Glomerular endothelial cell (primary cell): ENCODE measurements around the gene HEATR3. TPM values are rescaled to one million over a fixed set of nuclear protein-coding genes. Genes with fewer than 3 reads are reported as not detected.
"Not testable (repeated sequence)": the region's sequence is repeated elsewhere in the genome, so short reads cannot be mapped to it uniquely, and the experiment has no call there.

Experiments
- DNase-seq: peaks from one replicate; pipeline ENCODE4 v3.0.0-alpha.2; 2011; ENCODE audit warnings: low read depth, low spot score; ENCODE audit errors: extremely low read depth
- total RNA-seq: library from RNA; depleted of rRNA; stranded (reverse); fragments of >200 nt; gene quantifications from 2 replicates; pipeline ENCODE4 v1.2.3, GENCODE V29; 2015

Gene HEATR3
- total RNA-seq, 1 donor from 2014 or later: 15.1 TPM

DNA sequence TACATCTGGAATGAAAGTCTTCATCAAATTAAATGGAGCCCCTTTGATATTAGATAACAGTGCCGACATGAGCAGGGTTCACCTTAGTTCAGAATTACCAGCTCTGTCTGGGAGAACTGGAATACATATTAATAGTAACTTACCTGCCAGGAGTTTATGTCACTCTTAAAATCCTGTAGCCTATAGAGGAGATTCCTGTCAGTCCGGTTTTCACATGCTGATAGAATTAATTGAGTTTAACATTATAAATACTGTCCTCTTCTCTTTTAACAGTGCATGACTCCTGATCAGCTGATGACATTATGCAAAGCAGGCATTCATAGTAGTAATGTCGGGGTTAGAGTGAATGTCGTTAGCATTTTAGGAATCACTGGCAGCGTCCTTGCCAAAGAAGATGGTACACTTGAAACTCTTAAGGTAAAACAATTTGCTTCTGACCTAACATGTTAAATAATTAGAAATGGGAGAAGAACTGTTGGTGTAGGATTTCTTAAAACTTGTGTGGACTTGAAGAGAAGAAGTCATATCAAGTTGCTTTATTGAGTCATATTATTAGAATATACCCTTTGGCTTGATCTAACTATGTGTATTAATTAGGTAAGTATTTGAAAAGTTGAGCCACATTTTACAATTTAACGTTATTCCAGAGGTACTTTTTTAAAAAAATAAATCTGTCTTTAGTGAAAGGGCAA lies 34.3 kb downstream of the HEATR3 start:
- DNase-seq: no peak

DNA sequence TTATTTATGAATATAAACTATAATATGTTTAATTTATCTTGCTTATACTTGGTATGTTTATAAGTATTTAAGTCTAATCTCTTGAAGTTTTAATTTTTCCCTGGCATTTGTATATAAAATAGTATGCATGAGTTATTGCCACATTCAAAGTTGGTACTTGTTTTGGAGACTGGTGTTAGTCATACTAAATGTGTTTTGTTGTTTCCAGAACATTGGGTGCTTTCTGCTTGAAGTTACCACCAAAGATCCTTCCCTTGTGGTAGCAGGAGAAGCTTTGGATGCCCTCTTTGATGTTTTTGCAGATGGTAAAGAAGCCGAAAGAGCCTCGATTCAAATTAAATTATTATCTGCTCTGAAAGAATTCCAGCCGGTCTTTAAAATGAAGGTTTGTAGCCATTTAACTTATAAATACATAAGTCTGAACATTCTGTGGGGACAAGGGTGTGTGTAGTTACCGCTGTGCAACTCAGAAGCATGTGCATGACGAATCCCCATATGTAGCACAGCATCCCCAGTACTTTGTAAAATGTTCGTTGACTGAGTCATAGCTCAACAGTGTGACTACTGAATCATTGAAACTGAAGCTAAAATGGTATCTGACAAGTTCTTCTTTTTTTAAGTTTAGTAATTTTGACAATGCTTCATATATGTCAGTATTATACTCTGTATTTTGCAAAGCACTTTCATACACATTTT lies 36.4 kb downstream of the HEATR3 start:
- no peak for DNase-seq

DNA sequence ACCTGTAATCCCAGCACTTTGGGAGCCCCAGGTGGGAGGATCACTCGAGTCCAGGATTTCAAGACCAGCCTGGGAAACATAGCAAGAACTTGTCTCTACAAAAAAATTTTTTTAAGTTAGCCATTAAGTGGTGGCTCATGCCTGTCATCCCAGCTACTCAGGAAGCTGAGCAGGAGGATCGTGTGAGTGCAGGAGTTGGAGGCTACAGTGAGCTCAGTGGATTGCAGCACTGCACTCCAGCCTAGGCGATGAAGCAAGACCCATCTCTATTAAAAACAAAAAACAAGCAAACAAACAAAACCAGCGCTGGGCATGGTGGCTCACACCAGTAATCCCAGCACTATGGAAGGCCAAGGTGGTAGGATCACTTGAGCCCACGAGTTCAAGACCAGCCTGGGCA lies 38.0 kb downstream of the HEATR3 start:
- DNase-seq: no peak

DNA sequence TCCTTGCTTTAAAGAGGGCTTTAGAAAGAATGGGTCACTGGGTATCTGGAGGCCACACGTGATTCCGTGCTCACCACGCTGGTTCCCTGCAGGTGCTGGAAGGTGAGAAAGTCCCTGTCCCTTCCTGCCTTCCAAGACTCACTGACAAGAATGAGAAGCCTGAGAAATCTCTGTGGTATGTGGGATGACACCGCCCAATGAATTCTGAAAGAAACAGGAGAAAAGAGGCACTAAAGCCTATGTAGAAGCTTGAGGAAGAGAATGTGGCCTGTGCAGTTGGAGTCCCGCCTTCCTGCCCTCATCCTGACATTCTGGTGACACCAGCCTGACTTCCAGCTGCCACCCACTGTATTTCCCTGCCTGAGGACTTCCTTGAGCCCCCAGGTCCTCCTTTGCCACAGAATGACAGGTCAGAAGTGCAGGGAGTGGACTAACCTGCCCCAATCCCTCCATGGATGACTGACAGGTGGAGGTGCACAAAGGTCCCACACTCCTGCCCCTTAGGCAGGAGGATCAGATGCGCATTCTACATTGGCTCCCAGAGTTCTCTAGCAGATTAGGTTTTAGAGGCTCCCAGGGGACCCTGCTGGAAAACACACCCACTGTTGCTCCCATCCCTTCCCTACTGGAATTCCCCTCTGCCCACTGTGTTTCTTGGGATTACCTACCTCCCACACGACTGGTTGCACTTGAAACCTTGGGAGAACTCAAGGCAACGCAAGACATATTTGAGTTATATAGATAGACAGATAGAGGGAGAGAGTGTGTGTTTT lies 48.8 kb downstream of the HEATR3 start:
- no peak for DNase-seq

DNA sequence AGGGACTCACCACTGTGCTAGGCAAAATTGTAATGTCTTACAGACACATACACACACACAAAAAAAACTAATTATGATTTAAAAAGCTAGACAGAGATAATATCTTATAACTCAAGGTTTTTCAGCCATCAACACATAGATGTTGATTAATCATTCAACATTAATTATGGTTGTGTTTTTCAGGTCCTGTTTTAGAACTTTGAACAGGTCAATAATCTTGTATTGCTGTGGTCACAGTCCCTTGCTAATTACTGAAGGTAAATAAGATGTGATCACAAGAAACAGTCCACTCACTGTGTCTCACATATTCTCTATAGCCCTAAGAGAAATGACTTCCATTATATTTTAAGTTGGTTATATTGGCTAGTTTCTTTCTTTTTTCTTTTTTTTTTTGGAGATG lies 54.9 kb downstream of the HEATR3 start:
- DNase-seq: no peak

DNA sequence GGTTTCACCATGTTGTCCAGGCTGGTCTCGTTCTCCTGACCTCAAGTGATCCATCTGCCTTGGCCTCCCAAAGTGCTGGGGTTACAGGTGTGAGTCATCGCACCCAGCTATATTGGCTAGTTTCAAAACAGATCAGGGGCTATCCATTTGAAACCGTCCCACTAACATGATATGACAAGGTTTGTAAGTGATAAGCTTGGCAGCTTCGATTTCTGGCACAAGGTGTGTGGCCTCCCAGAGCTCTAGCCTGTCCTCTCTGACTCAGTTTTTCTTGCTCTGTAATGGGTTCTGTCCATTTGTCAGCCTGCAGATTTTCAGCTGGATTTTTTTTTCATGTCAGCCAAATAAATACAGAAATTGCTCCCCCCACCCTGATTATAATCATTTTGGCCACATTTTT lies 55.5 kb downstream of the HEATR3 start:
- no peak for DNase-seq

DNA sequence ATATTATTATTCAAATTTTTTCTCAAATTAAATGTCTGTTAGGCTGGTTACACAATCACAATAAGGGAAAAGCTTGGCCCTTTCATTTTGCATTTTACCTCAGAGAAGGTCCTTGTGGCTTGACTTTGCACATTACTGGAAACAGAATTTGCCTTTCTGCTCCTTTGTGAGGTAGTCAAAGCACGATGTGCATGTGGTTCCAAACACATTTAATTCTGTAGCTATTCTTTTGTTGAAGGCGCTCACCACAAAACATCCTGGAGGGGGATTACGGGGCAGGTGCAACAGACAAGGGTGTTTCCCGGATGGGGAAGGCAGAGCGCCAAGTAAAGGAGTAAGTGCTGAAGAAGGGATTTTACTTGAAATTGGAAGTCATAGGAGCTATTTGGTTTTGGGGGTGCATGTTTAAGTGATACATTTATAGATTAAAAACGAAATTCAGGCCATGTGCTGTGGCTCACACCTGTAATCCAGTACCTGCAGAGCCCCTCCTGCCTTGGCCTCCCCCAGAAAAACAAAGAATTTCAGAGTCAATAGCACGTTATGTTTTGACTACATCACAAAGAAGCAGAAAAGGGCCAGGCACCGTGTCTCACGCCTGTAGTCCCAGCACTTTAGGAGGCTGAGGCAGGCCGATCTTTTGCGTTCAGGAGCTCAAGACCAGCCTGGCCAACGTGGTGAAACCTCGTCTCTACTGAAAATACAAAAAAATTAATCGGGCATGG lies 56.1 kb downstream of the HEATR3 start:
- DNase-seq: no peak

DNA sequence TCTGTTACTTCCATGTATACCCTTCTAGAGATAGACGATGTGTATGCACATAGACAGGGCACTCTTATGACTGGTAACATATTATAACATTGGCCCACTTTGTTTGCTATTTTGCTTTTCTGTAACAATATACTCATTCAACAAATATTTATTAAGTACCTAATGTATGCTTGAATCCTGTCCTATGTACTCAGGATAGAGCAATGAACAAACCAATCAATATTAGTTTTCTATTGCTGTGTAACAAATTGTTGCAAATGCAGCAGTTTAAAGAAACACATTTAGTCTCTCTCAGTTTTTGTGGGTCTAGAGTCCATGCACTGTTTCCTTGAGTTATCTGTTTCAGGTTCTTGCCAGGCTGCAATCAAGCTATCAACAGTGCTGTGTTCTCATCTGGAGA lies 57.6 kb downstream of the HEATR3 start:
- DNase-seq: no peak

DNA sequence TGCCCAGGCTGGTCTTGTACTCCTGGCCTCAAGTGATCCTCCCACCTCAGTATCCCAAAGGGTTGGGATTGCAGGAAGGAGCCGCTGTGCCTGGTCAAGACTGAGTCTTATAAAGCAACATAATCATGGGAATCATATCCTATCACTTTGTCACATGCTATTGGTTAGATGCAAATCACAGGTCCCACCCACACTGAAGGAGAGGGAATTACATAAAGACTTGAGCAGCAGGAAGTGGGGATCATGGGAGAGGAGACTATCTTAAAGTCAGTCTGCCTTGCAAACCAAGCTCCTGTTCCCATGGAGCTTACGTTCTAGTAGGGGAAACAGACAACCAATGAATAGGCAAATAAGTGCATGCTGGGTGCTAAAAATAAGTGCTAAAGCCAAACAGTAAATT lies 59.0 kb downstream of the HEATR3 start:
- no peak for DNase-seq

DNA sequence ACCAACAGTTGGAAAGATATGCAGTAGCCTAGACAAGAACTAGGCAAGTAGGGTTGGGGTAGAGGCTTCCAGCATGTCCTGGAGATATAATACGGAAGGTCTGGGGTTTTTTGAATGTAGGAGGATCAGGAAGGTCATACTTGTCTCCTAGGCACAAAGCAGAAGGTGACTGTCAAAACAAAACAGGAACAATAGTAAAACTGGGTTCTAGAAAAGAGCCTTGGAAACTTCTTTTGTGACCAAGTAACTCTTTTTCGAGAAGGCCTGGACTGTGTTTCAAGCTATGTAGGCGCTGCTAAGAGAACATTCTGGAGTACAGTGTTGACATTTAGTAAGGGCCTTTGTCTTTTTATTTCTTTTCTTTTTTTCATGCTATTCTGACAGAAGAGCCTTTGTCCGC lies 60.4 kb downstream of the HEATR3 start:
- DNase-seq: no peak

DNA sequence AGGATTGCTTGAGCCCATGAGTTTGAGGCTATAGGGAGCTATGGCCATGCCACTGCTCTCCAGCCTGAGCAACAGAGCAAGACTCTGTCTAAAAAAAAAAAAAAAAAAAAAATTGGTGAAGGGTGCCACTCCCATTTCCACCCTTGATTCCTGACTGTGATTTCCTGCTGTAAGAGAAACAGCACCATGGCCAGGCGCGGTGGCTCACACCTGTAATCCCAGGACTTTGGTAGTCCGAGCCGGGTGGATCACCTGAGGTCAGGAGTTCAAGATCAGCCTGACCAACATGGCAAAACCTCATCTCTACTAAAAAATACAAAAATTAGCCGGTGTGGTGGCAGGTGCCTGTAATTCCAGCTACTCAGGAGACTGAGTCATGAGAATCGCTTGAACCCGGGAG lies 66.8 kb downstream of the HEATR3 start:
- DNase-seq: not testable (repeated sequence)

DNA sequence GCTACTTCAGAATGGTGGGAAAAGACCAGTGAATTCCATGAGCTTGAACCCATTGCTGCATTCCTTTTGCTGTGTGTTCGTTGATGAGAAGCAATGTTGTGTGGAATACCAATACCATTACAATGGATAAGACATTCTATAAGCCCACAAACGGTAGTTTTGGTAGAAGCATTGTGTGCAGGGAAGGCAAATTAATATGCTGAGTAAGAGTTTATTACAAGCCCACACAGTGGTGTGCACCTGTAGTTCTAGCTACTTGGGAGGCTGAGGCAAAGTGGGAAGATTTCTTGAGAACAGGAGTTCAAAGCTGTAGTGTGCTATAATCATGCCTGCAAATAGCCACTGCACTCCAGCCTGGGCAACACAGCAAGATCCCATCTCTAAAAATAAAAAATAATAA lies 67.4 kb downstream of the HEATR3 start:
- no peak for DNase-seq

DNA sequence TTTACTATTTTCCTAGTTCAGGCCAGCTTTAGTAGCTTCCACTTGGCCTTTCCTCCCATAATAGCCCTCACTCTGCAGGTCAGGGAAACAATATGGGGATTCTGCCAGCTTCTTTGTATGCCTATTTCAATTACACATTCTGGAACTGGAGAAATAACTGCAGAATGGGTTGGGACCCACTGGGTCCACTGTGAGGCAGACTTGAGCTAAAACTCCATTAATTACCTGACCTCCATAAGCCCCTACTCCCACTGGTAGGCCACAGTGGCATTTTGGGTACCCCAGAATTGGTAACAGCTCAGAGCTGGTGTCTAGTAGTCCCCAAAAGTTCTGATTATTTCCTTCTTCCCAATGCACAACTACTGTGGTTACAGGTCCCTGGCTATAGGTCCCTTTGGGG lies 70.6 kb downstream of the HEATR3 start:
- DNase-seq: no peak

DNA sequence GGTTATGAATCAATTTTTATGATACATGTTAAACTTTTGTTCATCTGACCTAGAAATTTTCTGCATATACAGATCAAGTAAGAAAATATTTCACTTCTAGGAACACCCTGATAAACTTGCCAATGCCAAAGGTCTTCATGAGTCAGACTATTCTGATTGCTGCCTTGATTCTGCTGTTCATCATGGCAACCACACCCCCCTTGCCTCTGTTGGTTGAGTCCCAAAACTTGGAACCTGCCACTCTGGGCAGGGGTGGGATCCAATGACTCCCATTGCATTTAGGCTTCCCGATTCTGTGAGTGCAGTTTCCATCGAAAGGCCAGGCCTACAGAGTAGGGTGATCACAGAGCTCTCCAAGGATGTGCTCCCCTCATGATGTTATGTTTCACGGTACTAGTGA lies 71.5 kb downstream of the HEATR3 start:
- DNase-seq: no peak

DNA sequence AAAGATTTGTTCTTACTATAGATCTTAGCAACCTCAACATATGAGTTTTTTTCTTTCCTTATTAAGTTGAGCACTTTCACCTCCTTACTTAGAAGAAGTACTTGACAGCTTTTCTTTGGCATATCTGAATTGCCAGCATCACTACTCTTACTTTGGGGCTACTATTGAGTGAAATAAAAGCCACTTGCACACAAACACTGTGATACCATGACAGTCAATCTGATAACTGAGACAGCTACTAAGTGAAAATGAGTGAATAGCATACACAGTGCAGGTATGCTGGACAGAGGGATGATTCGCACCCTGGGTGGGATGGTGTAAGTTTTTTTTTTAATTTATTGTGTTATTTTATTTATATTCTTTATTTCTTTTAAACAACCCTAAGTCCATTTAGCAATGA lies 73.8 kb downstream of the HEATR3 start:
- DNase-seq: no peak

DNA sequence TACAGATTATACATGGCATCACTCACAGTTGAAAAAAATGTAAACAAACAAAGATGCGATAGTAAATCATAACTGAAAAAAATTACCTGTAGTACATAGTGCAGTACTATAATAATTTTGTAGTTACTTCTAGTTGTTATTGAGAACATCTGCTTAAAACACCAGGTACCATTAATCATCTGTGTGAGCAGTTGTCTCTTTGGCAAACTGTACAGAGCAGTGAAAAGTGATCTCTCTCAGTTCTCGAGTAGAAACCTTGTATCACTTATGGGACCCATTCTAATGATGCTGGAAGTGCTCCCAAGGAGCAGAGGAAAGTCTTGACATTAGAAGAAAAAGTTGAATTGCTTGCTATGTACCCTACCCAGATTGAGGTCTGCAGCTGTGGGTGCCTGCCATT lies 78.4 kb downstream of the HEATR3 start:
- DNase-seq: no peak

DNA sequence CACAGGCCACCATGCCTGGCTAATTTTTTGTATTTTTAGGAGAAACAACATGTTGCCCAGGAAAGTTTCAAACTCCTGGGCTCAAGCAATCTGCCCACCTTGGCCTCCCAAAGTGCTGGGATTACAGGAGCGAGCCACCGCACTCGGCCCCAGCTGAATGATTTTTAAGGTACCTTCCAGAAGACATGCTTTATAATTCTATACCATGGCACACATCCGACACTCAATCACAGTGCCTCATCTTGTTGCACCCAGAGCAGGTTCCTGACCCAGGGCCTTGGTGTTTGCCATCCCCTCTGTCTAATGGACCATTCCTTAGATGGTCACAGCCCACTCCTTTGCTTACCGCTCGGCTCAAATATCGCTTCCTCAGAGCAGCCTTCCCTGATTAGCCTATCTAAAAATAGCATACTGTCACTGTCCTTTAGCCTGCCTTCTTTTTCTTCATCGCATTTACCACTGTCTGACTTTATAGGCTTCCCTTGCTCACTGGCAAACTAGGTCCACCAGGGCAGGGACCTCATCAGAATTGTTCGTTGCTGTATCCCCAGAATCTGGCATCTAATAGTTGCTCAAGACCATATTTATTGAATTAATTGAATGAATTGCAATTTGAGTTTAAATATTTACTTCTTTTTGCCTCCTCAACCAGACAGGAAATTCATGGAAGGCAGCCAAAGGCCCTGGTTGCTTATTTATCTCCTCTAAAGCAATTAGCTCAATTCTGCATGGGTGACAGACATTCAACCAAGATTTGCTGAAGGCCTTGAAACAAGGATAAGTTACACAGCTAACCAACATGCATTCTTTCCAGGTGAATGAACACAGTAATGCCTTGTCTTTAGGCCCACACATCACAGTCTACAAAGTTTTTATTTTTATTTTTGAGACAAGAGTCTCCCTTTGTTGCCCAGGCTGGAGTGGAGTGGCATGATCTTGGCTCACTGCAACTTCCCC lies 81.0 kb downstream of the HEATR3 start:
- DNase-seq: no peak

DNA sequence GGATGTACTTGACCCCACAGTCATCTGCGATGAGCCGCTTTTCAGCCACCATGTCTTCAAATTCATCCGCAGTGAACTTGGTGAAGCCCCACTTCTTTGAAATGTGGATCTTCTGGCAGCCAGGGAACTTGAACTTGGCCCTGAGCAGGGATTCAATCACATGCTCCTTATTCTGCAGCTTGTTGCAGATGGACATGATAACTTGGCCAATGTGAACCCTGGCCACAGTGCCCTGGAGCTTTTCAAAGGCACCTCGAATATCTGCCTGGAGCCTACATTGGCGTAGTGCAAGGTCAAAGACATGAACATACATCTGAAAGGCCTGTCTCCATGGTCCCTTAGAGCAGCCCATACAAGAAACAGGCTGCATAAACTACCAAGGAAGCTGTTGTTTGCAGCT lies 85.6 kb downstream of the HEATR3 start:
- DNase-seq: no peak

DNA sequence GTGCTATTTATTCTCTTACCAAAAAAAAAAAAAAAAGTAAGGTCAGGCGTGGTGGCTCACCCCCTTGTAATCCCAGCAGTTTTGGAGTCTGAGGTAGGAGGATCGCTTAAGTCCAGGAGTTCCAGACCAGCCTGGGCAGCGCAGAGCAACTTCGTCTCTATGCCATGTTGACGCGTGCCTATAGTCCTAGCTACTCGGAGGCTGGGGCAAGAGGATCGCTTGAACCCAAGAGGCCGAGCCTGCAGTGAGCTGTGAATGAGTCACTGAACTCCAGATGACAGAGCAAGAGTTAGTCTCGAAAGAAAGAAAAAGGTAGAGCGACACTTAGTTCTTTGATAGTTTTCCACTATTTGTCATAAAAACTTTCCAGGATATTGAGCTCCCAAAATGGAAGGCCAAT lies 86.0 kb downstream of the HEATR3 start:
- DNase-seq: no peak

DNA sequence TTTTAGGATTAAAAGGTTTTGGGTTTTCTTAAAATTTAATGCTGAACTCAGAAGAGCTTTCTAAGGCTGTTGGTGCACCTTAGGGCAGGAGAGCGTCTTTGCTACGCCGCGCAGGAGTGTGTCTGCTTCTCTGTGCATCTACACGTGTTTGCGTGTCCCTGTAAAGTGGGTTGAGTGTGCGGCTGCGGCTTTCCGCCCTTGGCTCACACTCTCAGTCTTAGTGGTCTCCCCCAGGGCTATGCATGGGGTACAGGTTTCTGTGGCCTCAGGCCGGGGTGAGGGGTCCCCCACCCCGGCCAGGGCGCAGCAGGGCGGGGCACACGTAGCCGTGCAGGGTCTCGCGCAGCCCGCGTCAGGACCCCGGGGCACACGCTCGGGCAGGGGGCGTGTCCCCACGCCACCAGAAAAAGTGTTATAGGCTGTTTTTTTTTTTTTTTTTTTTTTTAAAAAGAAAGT lies 86.6 kb downstream of the HEATR3 start:
- DNase-seq: no peak
